ENCODE results near the gene OR13C8. TPM values are rescaled to one million over a fixed set of nuclear protein-coding genes. Genes with fewer than 3 reads are reported as not detected.
A peak's percentile ranks its signal among the peaks of the same experiment; 100 is the strongest.
"Not testable (repeated sequence)": the region's sequence is repeated elsewhere in the genome, so short reads cannot be mapped to it uniquely, and the experiment has no call there.

The OR13C8 gene, protein sequence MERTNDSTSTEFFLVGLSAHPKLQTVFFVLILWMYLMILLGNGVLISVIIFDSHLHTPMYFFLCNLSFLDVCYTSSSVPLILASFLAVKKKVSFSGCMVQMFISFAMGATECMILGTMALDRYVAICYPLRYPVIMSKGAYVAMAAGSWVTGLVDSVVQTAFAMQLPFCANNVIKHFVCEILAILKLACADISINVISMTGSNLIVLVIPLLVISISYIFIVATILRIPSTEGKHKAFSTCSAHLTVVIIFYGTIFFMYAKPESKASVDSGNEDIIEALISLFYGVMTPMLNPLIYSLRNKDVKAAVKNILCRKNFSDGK
- not detected for total RNA-seq
- long read RNA-seq = 0 reads

DNA sequence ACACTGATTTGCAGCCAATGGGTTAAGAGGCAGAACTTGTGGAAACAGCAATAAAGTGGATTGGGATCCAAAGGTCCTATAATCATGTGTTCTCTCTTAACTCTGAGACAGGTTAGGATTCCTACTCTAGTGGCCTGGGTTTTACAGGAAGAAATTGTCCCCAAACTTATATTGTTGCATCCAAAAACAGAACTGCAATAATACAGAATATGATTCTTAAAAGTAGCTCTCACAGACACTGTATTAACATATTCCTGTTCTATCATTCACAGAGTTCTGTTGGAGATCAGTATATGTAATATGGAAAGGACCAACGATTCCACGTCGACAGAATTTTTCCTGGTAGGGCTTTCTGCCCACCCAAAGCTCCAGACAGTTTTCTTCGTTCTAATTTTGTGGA is at the start of gene OR13C8:
TSS of gene OR13C8 (plus strand) at position 301 of the 400 bp plus-strand sequence. CDS start at position 301, 0 bp downstream.
- DNase-seq (no peak), ATAC-seq (no peak)
- intact Hi-C loops (cut with DNase I) = no loop called here

DNA sequence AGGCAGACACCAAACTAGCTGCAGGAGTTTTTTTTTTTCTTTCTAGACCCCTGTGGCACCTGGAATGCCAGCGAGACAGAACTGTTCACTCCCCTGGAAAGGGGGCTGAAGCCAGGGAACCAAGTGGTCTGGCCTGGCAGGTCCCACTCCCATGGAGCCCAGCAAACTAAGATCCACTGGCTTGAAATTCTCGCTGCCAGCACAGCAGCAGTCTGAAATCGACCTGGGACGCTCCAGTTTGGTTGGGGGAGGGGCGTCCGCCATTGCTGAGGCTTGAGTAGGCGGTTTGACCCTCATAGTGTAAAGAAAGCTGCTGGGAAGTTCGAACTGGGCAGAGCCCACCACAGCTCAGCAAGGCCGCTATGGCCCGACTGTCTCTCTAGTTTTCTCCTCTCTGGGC is 48.7 kb upstream of the OR13C8 start:
- intact Hi-C loops (cut with DNase I); DNase-seq; ATAC-seq: not testable (repeated sequence)

DNA sequence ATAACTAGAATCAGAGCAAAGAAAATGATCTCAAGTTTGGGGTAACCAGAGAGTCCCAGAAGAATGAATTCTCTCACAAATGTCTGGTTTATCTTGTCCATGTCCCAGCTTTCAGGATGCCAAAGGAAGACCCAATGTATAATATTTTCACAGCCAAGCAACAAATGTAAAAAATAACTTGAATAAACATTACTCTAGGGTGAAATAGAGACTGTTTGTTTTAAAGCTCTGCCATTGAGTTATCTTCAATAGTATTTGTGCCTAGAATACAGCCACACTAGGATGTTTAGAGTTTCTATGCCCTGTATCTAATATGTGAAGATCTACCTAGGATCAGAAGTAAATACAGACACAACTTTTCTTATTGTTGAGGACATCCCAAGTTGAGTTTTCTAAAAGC is 41.9 kb upstream of the OR13C8 start, which contains the start of gene OR13C4:
TSS of gene OR13C4 (minus strand) at position 101 of the 400 bp plus-strand sequence. CDS start at position 101, 0 bp downstream.
- ATAC-seq = no peak
- intact Hi-C loops (cut with DNase I) = no loop called here
- no peak for DNase-seq

- intact Hi-C loops (cut with DNase I) = no loop called here
- DNase-seq = no peak
- ATAC-seq = no peak
These were observed 32.2 kb upstream of the OR13C8 start, which contains the start of gene OR13C3 for GRCh38 chr9:104536756-104537155. Gene OR13C3 (minus strand): TSS chr9:104536856. CDS start chr9:104536723, 133 bp downstream.

GRCh38 chr9:104539275-104539674 is 29.7 kb upstream of the OR13C8 start:
- intact Hi-C loops (cut with DNase I) = no loop called here
- ATAC-seq (no peak), DNase-seq (no peak)

- DNase-seq (no peak), ATAC-seq (no peak)
- intact Hi-C loops (cut with DNase I) = no loop called here
These were observed 24.3 kb upstream of the OR13C8 start for GRCh38 chr9:104544644-104545043.

DNA sequence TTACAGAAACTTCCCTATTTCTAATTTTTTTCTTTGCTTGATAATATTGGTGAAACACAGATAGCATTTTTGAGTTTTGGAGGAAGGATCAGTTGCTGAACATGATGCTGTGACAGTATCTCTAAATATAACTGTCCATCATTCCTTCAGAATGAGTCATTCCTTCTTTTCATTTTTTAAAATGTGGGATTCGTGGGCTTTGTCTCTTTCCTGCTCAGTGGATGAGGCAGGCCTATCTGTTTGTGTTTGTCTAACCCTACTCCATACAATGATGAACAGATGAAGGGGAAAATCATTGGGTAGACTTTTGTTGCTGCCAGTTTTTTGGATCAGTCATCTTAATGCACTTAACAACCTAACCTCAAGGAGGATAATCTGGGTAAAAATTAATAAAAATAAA is 15.7 kb upstream of the OR13C8 start:
- DNase-seq = no peak
- no peak for ATAC-seq
- intact Hi-C loops (cut with DNase I) = loop anchor here in 1 of 2 donors (10.0 kb wide), 1 partner anchor 62 kb away; the partner anchor contains the start of gene OR13C9

GRCh38 chr9:104555521-104555920 is 13.4 kb upstream of the OR13C8 start:
- no peak for DNase-seq
- intact Hi-C loops (cut with DNase I) = loop anchor here in 1 of 2 donors (10.0 kb wide), 1 partner anchor 59 kb away; the partner anchor contains the start of gene OR13C9
- ATAC-seq = no peak

DNA sequence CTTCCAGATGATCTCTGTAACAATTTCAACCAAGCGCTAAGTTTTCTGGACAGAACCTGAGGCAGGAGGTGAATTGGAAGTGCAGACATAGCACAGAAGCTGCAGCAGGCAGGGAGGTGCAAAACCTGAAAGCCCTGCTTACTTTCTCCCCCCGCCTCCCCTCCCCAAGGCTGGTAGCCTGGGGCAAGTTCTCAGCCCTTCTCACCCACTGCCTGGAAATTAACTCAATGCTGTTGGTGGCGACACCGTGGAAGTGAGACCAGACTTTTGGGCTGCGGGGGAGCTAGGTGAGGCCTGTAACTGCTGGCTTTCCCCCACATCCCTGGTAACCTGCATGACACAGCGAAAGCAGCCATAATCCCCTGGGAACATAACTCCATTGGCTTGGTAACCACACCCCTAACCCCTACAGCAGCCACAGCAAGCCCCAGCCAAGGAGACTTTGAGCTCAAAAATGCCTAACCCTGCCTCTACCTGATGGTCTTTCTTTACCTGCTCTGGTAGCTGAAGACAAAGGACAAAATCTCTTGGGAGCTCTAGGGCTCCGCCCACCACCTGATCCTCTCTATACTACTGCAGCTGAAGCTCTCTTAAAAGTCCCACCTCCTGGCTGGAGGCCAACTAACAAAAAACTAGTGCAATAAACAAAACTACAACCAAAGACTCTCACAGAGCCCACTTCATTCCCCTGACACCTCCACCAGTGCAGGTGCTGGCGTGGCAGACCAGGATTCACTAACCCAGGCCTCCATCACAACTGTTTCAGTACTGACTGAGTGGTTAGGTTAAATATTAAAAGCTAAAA is 11.9 kb upstream of the OR13C8 start:
- no peak for ATAC-seq
- no peak for DNase-seq
- intact Hi-C loops (cut with DNase I) = loop anchor here in 1 of 2 donors (10.0 kb wide), 1 partner anchor 58 kb away; the partner anchor contains the start of gene OR13C9

DNA sequence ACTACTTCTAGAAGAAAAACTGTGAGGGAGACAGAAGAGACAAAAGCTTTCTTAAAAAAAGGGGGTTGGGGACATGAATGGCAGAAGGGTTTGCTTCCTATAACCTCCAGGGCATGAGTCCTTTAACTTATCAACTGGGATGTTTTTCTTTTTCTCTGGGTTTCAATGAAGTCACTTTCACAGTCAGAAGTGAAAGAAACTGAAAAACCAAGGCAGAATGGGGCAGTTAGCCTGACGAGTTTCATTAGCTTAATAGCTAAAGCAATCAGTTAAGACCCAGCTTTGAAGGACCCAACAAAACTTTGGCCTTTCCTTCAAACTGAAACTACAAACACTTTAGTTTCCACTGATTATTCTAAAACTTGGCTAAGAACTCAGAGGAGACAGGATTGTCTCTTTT is 4.6 kb upstream of the OR13C8 start:
- intact Hi-C loops (cut with DNase I) = no loop called here
- DNase-seq = no peak
- ATAC-seq = no peak

DNA sequence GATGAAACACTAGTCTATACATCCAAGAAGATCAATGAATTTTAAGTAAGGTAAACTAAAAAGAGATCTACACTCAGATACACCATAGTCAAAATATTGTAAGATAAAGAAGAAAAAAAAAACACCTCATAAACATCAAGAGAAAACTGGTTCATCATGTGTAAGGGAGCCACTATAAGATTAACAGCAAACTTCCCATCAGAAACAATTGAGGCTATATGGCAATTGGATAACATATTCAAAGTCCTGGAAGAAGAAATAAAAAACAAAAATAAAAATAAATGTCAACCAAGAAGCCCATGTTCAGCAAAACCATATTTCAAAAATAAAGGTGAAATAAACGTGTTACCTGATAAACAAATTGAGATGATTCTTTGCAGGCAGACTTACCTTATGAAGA is 3.6 kb downstream of the OR13C8 start:
- DNase-seq = no peak
- no peak for ATAC-seq
- intact Hi-C loops (cut with DNase I) = no loop called here

DNA sequence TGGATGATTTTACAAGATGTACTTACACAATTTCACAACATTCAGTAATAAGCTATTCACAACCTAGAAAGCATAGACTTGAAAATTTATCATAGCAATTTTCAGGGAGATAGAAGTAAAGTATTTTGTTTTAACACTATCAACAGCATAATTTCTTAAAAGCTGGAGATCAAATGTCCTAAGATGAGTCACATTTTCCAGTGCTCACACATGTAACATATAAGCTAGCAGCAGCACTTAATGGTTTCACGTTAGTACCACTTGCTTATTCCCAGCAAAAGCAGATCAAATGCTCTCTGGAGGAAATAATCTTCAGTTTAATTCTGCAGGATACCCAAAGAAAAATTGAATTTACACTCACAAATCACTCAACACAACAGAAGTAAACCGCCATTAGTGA is 6.5 kb downstream of the OR13C8 start:
- DNase-seq (no peak), ATAC-seq (no peak)
- intact Hi-C loops (cut with DNase I) = no loop called here

DNA sequence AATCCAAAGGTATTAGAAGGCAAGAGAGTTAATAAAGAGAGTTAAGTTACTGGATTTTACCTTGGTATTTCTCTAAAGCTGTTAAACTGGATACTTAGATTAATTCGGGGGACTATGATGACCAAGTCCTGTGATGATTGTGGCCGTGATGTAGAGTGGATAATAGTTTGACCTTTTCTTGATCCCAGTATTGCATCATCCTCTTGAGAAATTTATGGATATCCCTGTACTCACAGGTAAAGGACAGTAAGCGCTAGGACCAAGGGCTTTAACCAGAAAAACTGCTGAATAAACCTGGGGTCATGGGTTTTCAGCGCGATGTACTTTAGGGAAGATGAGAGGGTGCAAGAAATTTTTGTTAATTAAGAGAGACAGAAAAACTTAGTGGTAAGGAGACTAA is 8.3 kb downstream of the OR13C8 start:
- ATAC-seq (no peak), DNase-seq (no peak)
- intact Hi-C loops (cut with DNase I) = no loop called here

DNA sequence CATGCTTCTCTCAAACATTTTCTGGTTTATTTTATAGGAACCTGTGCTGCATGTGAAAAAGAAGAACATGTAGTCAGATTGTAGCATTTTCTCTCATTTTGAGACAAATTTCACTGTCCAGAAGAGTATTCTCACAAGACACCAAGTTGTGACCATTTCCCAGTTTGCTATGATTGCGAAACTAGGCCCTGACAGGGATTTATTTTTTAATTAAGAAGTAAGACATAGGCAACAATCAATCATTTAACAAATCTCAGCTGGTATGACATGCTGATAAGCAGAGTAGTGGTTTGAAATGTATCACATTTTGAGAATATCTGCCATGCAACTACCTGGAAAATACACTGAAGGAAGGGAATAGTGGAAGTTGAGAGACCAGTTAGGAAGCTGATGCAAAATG is 11.6 kb downstream of the OR13C8 start:
- DNase-seq (no peak), ATAC-seq (no peak)
- intact Hi-C loops (cut with DNase I) = no loop called here

GRCh38 chr9:104586496-104587180 is 17.7 kb downstream of the OR13C8 start:
- no peak for ATAC-seq
- intact Hi-C loops (cut with DNase I) = no loop called here
- DNase-seq = peak; percentile 13

GRCh38 chr9:104589626-104590025 is 20.7 kb downstream of the OR13C8 start:
- ATAC-seq (no peak), DNase-seq (no peak)
- intact Hi-C loops (cut with DNase I) = no loop called here

DNA sequence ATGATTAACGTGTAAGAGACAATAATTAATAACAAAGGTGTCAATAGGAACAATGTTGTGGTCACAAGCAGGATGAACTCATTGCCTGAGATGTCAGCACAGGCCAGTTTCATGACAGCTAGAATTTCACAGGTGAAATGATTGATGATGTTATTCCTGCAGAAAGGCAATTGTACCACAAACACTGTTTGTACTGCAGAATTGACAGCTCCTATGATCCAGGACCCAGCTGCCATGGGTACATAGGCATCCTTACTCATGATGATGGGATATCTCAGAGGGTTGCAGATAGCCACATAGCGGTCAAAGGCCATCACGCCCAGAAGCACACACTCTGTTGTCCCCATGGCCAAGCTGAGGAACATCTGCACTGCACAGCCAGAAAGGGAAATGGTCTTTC is 29.8 kb downstream of the OR13C8 start:
- DNase-seq; ATAC-seq; intact Hi-C loops (cut with DNase I): not testable (repeated sequence)

- ATAC-seq; DNase-seq; intact Hi-C loops (cut with DNase I): not testable (repeated sequence)
These were observed 30.3 kb downstream of the OR13C8 start, which contains the start of gene OR13C5 for GRCh38 chr9:104599313-104599712. Gene OR13C5 (minus strand): TSS chr9:104599413. CDS start chr9:104599413, 0 bp downstream.

DNA sequence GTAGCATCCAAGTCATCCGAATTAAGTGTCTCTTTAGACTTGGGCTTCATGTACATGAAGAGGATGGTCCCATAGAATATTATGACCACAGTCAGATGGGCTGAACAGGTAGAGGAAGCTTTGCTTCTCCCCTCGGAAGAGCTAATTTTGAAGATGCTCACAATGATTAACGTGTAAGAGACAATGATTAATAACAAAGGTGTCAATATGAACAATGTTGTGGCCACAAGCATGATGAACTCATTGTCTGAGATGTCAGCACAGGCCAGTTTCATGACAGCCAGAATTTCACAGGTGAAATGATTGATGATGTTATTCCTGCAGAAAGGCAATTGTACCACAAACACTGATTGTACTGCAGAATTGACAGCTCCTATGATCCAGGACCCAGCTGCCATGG is 35.8 kb downstream of the OR13C8 start:
- DNase-seq = no peak
- no peak for ATAC-seq
- intact Hi-C loops (cut with DNase I) = no loop called here

All from left cardiac atrium (tissue), 4 donors.